Activated T-cell treated with anti-CD3 and anti-CD28 coated beads for 1 hour (primary cell): Measurements from ENCODE around the gene CCDC3.

Experiments used
- DNase-seq: peaks from one replicate; pipeline ENCODE4 v3.0.0-alpha.2; 2020; ENCODE audit warnings: low read depth

Gene CCDC3

GRCh38 chr10:12922117-12922900 lies 79.2 kb downstream of the CCDC3 start:
- DNase-seq: no peak

GRCh38 chr10:12921163-12921562 lies 80.3 kb downstream of the CCDC3 start:
- no peak for DNase-seq

- no peak for DNase-seq
Measured at GRCh38 chr10:12919574-12919973, 81.9 kb downstream of the CCDC3 start.

- no peak for DNase-seq
Measured at GRCh38 chr10:12916587-12916986, 84.9 kb downstream of the CCDC3 start.

- DNase-seq: no peak
Measured at GRCh38 chr10:12915637-12916168, 85.8 kb downstream of the CCDC3 start.

GRCh38 chr10:12914111-12914510 lies 87.4 kb downstream of the CCDC3 start:
- no peak for DNase-seq

GRCh38 chr10:12911795-12912194 lies 89.7 kb downstream of the CCDC3 start:
- no peak for DNase-seq

- DNase-seq: no peak
Measured at GRCh38 chr10:12910835-12911234, 90.7 kb downstream of the CCDC3 start.

GRCh38 chr10:12909836-12910185 lies 91.7 kb downstream of the CCDC3 start:
- no peak for DNase-seq

- no peak for DNase-seq
Measured at GRCh38 chr10:12909182-12909835, 92.2 kb downstream of the CCDC3 start.

GRCh38 chr10:12908773-12909172 lies 92.7 kb downstream of the CCDC3 start:
- no peak for DNase-seq

- DNase-seq: no peak
Measured at GRCh38 chr10:12907656-12908055, 93.9 kb downstream of the CCDC3 start.

GRCh38 chr10:12906051-12906541 lies 95.4 kb downstream of the CCDC3 start:
- no peak for DNase-seq

- no peak for DNase-seq
Measured at GRCh38 chr10:12905067-12905466, 96.4 kb downstream of the CCDC3 start.

- no peak for DNase-seq
Measured at GRCh38 chr10:12902851-12903358, 98.6 kb downstream of the CCDC3 start.

- DNase-seq: peak; percentile 22
Measured at GRCh38 chr10:12902135-12902572, 99.4 kb downstream of the CCDC3 start.

GRCh38 chr10:12899546-12899945 lies 102.0 kb downstream of the CCDC3 start:
- no peak for DNase-seq

- no peak for DNase-seq
Measured at GRCh38 chr10:12898271-12898670, 103.2 kb downstream of the CCDC3 start.

- no peak for DNase-seq
Measured at GRCh38 chr10:12897278-12897677, 104.2 kb downstream of the CCDC3 start.

GRCh38 chr10:12896251-12896650 lies 105.3 kb downstream of the CCDC3 start:
- no peak for DNase-seq

GRCh38 chr10:12892924-12893323 lies 108.6 kb downstream of the CCDC3 start:
- DNase-seq: no peak

GRCh38 chr10:12890958-12891357 lies 110.6 kb downstream of the CCDC3 start:
- no peak for DNase-seq

- DNase-seq: no peak
Measured at GRCh38 chr10:12888470-12888869, 113.0 kb downstream of the CCDC3 start.
